Measurements from ENCODE around the gene SRA1. TPM values are rescaled to one million over a fixed set of nuclear protein-coding genes. Genes with fewer than 3 reads are reported as not detected.

The SRA1 gene
- total and polyA plus RNA-seq, 2 of the 13 experiments (the other 11 are each of a cell fraction or from before 2014, with no cell fraction given): 14.2 to 32.8 TPM

GRCh38 chr5:140591747-140592372 lies 34.6 kb upstream of the SRA1 start (continued):
- TF ChIP-seq ZNF407 (CRISPR knock-in tag; IDR thresholded peaks at IDR 0.05; ENCODE audit: not compliant biosample characterization) (no peak), ZFAT (CRISPR knock-in tag; conservative IDR thresholded peaks at IDR 0.05) (no peak), ISL2 (CRISPR knock-in tag; IDR thresholded peaks at IDR 0.05) (no peak), TGIF2 (CRISPR knock-in tag; IDR thresholded peaks at IDR 0.05) (no peak), ZNF878 (CRISPR knock-in tag; IDR thresholded peaks at IDR 0.05) (no peak), ZBTB8A (CRISPR knock-in tag; IDR thresholded peaks at IDR 0.05; ENCODE audit: borderline replicate concordance, low read depth) (no peak), ZNF101 (CRISPR knock-in tag; IDR thresholded peaks at IDR 0.05; ENCODE audit: borderline replicate concordance, low read depth) (no peak), ZNF225 (CRISPR knock-in tag; IDR thresholded peaks at IDR 0.05) (no peak), ETV5 (CRISPR knock-in tag; IDR thresholded peaks at IDR 0.05; ENCODE audit: borderline replicate concordance) (no peak), ZNF121 (CRISPR knock-in tag; IDR thresholded peaks at IDR 0.05) (no peak), ZNF609 (CRISPR knock-in tag; IDR thresholded peaks at IDR 0.05; ENCODE audit: borderline replicate concordance) (no peak), NCOA5 (CRISPR knock-in tag; IDR thresholded peaks at IDR 0.05) (no peak), ZNF629 (CRISPR knock-in tag; conservative IDR thresholded peaks at IDR 0.05) (no peak), FOXJ3 (CRISPR knock-in tag; IDR thresholded peaks at IDR 0.05; ENCODE audit: borderline replicate concordance) (no peak)

All from HepG2 (cell line).